Neural cell (in vitro differentiated cells): Measurements from ENCODE around the gene ZDHHC1. TPM values are rescaled to one million over a fixed set of nuclear protein-coding genes. Genes with fewer than 3 reads are reported as not detected.

ENCODE experiments used
- H2AFZ ChIP-seq: fragments of 200-600, 300-800 bp; sonication (generic), shearing (Covaris generic); 2 replicates; pipeline ENCODE4 v1.6.0; 2014; ENCODE audit warnings: low read depth, mild to moderate bottlenecking, antibody characterized with exemption, low read length, moderate library complexity
- H3F3A ChIP-seq: fragments of 200-600 bp; shearing (Covaris generic); 2 replicates; pipeline ENCODE4 v1.6.1; 2016; ENCODE audit warnings: mild to moderate bottlenecking, moderate library complexity, mixed read lengths, antibody characterized with exemption, low read length; ENCODE audit not compliant: insufficient read depth, poor library complexity, severe bottlenecking
- H3K27ac ChIP-seq: fragments of 200-600, 300-800 bp; sonication (generic), shearing (Covaris generic); 2 replicates; pipeline ENCODE4 v1.5.1; 2014; ENCODE audit warnings: mild to moderate bottlenecking, low read length, moderate library complexity
- H3K27me3 ChIP-seq: fragments of 300-800, 200-600 bp; sonication (generic), shearing (Covaris generic); 2 replicates; pipeline ENCODE4 v1.6.0; 2014; ENCODE audit warnings: mild to moderate bottlenecking, low read depth, low read length, moderate library complexity; ENCODE audit not compliant: insufficient read depth
- H3K36me3 ChIP-seq: fragments of 300-800, 200-600 bp; sonication (generic), shearing (Covaris generic); 2 replicates; pipeline ENCODE4 v1.5.1; 2014; ENCODE audit warnings: mild to moderate bottlenecking, antibody characterized with exemption, low read length, moderate library complexity; ENCODE audit not compliant: insufficient read depth
- H3K4me2 ChIP-seq: fragments of 300-800, 200-600 bp; sonication (generic), shearing (Covaris generic); 2 replicates; pipeline ENCODE4 v1.6.0; 2014; ENCODE audit warnings: mild to moderate bottlenecking, low read length
- H3K4me3 ChIP-seq: fragments of 300-800, 200-600 bp; sonication (generic), shearing (Covaris generic); 2 replicates; pipeline ENCODE4 v1.5.1; 2014; ENCODE audit warnings: mild to moderate bottlenecking, low read length, moderate library complexity
- H3K79me2 ChIP-seq: fragments of 200-600 bp; shearing (Covaris generic); replicated peaks from 2 replicates; pipeline ENCODE4 v1.6.0; 2014; ENCODE audit warnings: mild to moderate bottlenecking, low read length, moderate library complexity; ENCODE audit not compliant: insufficient read depth
- H3K9ac ChIP-seq: fragments of 300-800, 200-600 bp; sonication (generic), shearing (Covaris generic); 2 replicates; pipeline ENCODE4 v1.6.1; 2016; ENCODE audit warnings: mild to moderate bottlenecking, low read length, mixed read lengths
- H3K9me2 ChIP-seq: fragments of 200-600 bp; shearing (Covaris generic); 2 replicates; pipeline ENCODE4 v1.6.1; 2016; ENCODE audit warnings: mild to moderate bottlenecking, low read length, mixed read lengths; ENCODE audit not compliant: insufficient read depth
- H3K9me3 ChIP-seq: fragments of 200-600, 300-800 bp; sonication (generic), shearing (Covaris generic); 2 replicates; pipeline ENCODE4 v1.6.1; 2016; ENCODE audit warnings: mild to moderate bottlenecking, mixed run types, low read length, moderate library complexity, mixed read lengths
- H4K20me1 ChIP-seq: fragments of 200-600 bp; shearing (Covaris generic); 2 replicates; pipeline ENCODE4 v1.6.1; 2016; ENCODE audit warnings: mild to moderate bottlenecking, mixed run types; ENCODE audit not compliant: insufficient read depth
- EP300 ChIP-seq: fragments of 450-650 bp; conservative IDR thresholded peaks from 2 replicates; pipeline ENCODE4 v1.6.1; 2014; ENCODE audit warnings: antibody characterized with exemption, mild to moderate bottlenecking, moderate library complexity; ENCODE audit not compliant: poor library complexity, severe bottlenecking
- EZH2 ChIP-seq: fragments of 200-600, 300-800 bp; shearing (Covaris generic), sonication (generic); IDR thresholded peaks from 2 replicates; pipeline ENCODE4 v1.6.1; 2014; ENCODE audit warnings: antibody characterized with exemption, low read length, borderline replicate concordance, mild to moderate bottlenecking; ENCODE audit not compliant: insufficient read depth, poor library complexity, severe bottlenecking
- MXI1 ChIP-seq: fragments of 450-650 bp; conservative IDR thresholded peaks from 2 replicates; pipeline ENCODE4 v1.6.1; 2014; ENCODE audit warnings: antibody characterized with exemption, mild to moderate bottlenecking; ENCODE audit not compliant: poor library complexity, severe bottlenecking
- POLR2AphosphoS5 ChIP-seq: IDR thresholded peaks from 2 replicates; pipeline ENCODE4 v1.6.1; 2012
- RAD21 ChIP-seq: fragments of 450-650 bp; conservative IDR thresholded peaks from 2 replicates; pipeline ENCODE4 v1.6.1; 2014; ENCODE audit warnings: antibody characterized with exemption, mild to moderate bottlenecking, moderate library complexity
- SMC3 ChIP-seq: fragments of 450-650 bp; conservative IDR thresholded peaks from 2 replicates; pipeline ENCODE4 v1.6.1; 2014; ENCODE audit warnings: antibody characterized with exemption, mild to moderate bottlenecking, moderate library complexity; ENCODE audit not compliant: poor library complexity
- TAF1 ChIP-seq: IDR thresholded peaks from 2 replicates; pipeline ENCODE4 v1.6.1; 2012; ENCODE audit warnings: low read depth
- polyA plus RNA-seq: library from polyadenylated mRNA; depleted of rRNA; stranded (reverse); fragments of >200 nt; gene quantifications from 2 replicates; pipeline ENCODE4 v1.2.3, GENCODE V29; 2014
- TF ChIP-seq, protein P1 (sequence below): fragments of 450-650 bp; IDR thresholded peaks from 2 replicates; pipeline ENCODE4 v1.5.1; 2014; ENCODE audit warnings: antibody characterized with exemption, mild to moderate bottlenecking, moderate library complexity; ENCODE audit not compliant: poor library complexity, severe bottlenecking
- TF ChIP-seq, protein P2 (sequence below): IDR thresholded peaks from 2 replicates; pipeline ENCODE4 v1.6.1; 2012; ENCODE audit warnings: borderline replicate concordance

ZDHHC1 gene
- polyA plus RNA-seq, 1 donor from 2014 or later, result 1.7 TPM

DNA sequence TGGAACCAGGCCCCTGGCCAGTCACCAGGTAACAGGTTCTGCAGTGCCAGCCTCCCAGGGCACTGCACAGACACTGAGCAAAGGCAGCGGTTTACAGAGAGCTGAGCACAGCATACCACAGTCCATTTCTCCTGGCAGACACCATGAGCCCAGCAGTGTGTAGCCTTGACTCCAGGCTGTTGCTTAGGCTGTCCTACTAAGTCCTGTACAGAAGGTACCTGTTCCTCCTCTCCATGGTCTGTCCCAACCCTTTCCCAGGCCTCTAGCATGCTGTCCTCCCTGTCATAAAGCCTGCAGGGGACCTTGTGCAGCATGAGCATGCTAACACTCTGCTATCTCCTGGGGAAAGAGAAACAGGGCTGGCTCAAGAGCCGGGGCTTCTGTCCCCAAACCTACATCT, 44.7 kb upstream of the ZDHHC1 start:
- H3K79me2 ChIP-seq, result peaks cover 6% of the 10 kb centered on the region
- H4K20me1 ChIP-seq, result no peaks in the 10 kb centered on the region
- no peak overlapping the region for H3K9ac ChIP-seq
- H3F3A ChIP-seq, result no peaks in the 10 kb centered on the region
- H3K27me3 ChIP-seq, result no peaks in the 10 kb centered on the region
- H3K36me3 ChIP-seq, result no peaks in the 10 kb centered on the region
- H3K9me3 ChIP-seq, result no peaks in the 10 kb centered on the region
- H2AFZ ChIP-seq, result no peak overlapping the region
- no peak overlapping the region for H3K4me3 ChIP-seq
- H3K4me2 ChIP-seq, result no peak overlapping the region
- no peaks in the 10 kb centered on the region for H3K9me2 ChIP-seq
- no peak for TF ChIP-seq RAD21
- no peak for TF ChIP-seq EZH2
- TF ChIP-seq POLR2AphosphoS5, result no peak
- no peak for TF ChIP-seq TAF1
- no peak for TF ChIP-seq MXI1
- TF ChIP-seq SMC3, result no peak
- TF ChIP-seq, protein P1, sequence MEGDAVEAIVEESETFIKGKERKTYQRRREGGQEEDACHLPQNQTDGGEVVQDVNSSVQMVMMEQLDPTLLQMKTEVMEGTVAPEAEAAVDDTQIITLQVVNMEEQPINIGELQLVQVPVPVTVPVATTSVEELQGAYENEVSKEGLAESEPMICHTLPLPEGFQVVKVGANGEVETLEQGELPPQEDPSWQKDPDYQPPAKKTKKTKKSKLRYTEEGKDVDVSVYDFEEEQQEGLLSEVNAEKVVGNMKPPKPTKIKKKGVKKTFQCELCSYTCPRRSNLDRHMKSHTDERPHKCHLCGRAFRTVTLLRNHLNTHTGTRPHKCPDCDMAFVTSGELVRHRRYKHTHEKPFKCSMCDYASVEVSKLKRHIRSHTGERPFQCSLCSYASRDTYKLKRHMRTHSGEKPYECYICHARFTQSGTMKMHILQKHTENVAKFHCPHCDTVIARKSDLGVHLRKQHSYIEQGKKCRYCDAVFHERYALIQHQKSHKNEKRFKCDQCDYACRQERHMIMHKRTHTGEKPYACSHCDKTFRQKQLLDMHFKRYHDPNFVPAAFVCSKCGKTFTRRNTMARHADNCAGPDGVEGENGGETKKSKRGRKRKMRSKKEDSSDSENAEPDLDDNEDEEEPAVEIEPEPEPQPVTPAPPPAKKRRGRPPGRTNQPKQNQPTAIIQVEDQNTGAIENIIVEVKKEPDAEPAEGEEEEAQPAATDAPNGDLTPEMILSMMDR, result no peak
- no peak overlapping the region for H3K27ac ChIP-seq

DNA sequence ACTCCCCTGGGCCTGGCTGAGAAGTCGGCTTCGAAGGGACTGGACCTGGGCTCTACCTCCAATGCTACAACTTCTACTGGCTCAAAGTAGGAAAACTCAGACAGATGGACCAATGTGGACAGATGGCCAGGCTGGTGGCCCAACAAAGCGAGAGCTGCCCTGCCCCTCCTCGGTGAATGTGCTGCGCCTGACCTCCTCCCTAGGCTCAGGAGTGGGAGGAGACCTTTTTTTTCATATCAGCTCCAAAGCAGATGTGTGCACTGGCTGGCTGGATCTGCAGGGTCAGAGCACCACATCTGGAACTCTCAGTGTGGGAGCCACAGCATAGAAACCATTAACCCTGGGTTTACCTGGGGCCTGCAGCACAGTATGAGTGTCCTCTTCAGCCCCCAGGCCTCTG, 43.9 kb upstream of the ZDHHC1 start:
- no peaks in the 10 kb centered on the region for H3F3A ChIP-seq
- no peaks in the 10 kb centered on the region for H3K36me3 ChIP-seq
- H3K27me3 ChIP-seq, result no peaks in the 10 kb centered on the region
- H3K27ac ChIP-seq, result no peak overlapping the region
- H3K4me3 ChIP-seq, result no peak overlapping the region
- no peaks in the 10 kb centered on the region for H3K9me2 ChIP-seq
- H2AFZ ChIP-seq, result no peak overlapping the region
- H3K9me3 ChIP-seq, result no peaks in the 10 kb centered on the region
- no peak overlapping the region for H3K9ac ChIP-seq
- no peaks in the 10 kb centered on the region for H4K20me1 ChIP-seq
- H3K4me2 ChIP-seq, result no peak overlapping the region
- peaks cover 5% of the 10 kb centered on the region for H3K79me2 ChIP-seq
- TF ChIP-seq, protein P1, result no peak

DNA sequence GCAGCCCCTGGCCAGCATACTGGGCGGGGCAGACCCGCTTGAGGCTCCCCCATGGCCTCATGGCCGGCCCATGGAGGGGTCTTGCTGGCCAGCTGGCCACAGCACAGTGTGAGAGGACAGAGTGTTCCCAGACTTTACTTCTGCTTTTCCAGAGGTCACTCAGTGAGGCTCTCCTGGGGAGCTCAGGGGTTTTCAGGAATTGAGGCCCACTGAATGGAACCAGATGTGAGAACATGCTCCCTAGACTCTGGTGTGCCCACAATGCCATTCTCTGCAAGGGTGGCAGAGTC, 43.5 kb upstream of the ZDHHC1 start:
- no peak overlapping the region for H3K27ac ChIP-seq

More for the DNA sequence above, 43.5 kb upstream of the ZDHHC1 start:
- Histone ChIP-seq H4K20me1 (no peaks in the 10 kb centered on the region), H3K27me3 (no peaks in the 10 kb centered on the region), H2AFZ (no peak overlapping the region), H3K79me2 (peaks cover 1% of the 10 kb centered on the region), H3K9me3 (no peaks in the 10 kb centered on the region), H3F3A (no peaks in the 10 kb centered on the region), H3K4me2 (no peak overlapping the region), H3K9ac (no peak overlapping the region), H3K9me2 (no peaks in the 10 kb centered on the region), H3K4me3 (no peak overlapping the region), H3K36me3 (no peaks in the 10 kb centered on the region)
- no peak for TF ChIP-seq EP300
- no peak for TF ChIP-seq TAF1
- TF ChIP-seq, protein P1, result no peak
- no peak for TF ChIP-seq POLR2AphosphoS5
- no peak for TF ChIP-seq RAD21
- no peak for TF ChIP-seq EZH2
- TF ChIP-seq SMC3, result no peak
- TF ChIP-seq MXI1, result no peak
- TF ChIP-seq, protein P2, sequence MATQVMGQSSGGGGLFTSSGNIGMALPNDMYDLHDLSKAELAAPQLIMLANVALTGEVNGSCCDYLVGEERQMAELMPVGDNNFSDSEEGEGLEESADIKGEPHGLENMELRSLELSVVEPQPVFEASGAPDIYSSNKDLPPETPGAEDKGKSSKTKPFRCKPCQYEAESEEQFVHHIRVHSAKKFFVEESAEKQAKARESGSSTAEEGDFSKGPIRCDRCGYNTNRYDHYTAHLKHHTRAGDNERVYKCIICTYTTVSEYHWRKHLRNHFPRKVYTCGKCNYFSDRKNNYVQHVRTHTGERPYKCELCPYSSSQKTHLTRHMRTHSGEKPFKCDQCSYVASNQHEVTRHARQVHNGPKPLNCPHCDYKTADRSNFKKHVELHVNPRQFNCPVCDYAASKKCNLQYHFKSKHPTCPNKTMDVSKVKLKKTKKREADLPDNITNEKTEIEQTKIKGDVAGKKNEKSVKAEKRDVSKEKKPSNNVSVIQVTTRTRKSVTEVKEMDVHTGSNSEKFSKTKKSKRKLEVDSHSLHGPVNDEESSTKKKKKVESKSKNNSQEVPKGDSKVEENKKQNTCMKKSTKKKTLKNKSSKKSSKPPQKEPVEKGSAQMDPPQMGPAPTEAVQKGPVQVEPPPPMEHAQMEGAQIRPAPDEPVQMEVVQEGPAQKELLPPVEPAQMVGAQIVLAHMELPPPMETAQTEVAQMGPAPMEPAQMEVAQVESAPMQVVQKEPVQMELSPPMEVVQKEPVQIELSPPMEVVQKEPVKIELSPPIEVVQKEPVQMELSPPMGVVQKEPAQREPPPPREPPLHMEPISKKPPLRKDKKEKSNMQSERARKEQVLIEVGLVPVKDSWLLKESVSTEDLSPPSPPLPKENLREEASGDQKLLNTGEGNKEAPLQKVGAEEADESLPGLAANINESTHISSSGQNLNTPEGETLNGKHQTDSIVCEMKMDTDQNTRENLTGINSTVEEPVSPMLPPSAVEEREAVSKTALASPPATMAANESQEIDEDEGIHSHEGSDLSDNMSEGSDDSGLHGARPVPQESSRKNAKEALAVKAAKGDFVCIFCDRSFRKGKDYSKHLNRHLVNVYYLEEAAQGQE, result no peak
